Activated CD8-positive, alpha-beta memory T cell treated with anti-CD3 and anti-CD28 coated beads for 36 hours (primary cell): ENCODE results near the gene MORN2. TPM values are rescaled to one million over a fixed set of nuclear protein-coding genes. Genes with fewer than 3 reads are reported as not detected.

Experiments used
- CTCF ChIA-PET: fragments of 350-600 bp; sonication (Branson Sonifier 250); formaldehyde crosslinking; loops from one replicate; lab custom pipeline; 2021; ENCODE audit warnings: antibody characterized with exemption; lab: Charles Lee
- POLR2A ChIA-PET: fragments of 350-600 bp; sonication (Branson Sonifier 250); formaldehyde crosslinking; loops from one replicate; lab custom pipeline; 2021; ENCODE audit warnings: antibody characterized with exemption; lab: Charles Lee
- total RNA-seq, 2 experiments: library from RNA; stranded (reverse); gene quantifications; one replicate each; pipeline ENCODE4 v1.2.3, GENCODE V29; 2021

The MORN2 gene
- total RNA-seq, 2 experiments from 2014 or later: 12.8 to 13.9 TPM

GRCh38 chr2:38887347-38887746 is 11.6 kb downstream of the MORN2 start:
- CTCF ChIA-PET: no interaction called here
- POLR2A ChIA-PET: no interaction called here

DNA sequence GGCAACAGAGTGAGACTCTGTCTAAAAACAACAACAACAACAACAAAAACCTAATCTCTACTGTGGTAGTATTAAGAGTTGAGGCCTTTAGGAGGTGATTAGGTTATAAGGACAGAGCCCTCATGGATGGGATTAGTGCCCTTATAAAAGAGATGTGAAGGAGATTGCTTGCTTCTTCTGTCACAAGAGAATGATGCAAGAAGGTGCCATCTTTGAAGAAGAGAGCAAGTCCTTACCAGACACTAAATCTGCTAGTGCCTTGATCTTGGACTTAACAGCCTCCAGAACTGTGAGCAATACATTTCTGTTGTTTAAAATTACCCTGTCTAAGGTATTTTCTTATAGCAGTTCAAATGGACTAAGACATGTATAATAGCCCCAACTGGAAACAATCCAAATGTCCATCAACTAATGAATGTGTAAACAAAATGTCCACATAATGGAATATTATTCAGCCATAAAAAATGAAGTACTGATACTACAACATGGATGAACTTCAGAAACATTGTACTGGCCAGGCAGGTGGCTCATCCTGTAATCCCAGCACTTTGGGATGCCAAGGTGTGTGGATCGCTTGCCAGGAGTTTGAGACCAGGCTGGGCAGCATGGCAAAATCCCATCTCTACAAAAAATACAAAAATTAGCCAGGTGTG is 12.3 kb downstream of the MORN2 start:
- ChIA-PET POLR2A (no interaction called here), CTCF (no interaction called here)

DNA sequence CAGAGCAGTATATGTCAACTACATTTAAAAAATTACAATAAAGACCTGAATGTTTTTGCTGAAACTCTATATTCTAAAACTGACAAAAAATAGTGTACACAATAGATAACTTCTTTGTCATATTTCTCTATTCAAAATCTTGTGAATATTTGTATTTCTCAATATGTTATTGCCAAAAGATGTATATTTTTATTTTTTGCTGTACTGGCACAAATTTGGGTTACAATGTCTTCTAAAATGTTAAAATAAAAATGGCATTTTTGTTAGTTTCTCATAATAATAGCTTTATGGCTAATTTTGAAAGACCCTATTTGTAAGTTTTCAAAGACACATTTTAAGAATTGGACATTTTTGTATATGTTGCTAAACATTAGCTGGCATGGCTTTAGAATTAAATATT is 13.3 kb downstream of the MORN2 start:
- ChIA-PET CTCF (no interaction called here), POLR2A (no interaction called here)

- CTCF ChIA-PET: no interaction called here
These were observed 13.8 kb downstream of the MORN2 start, which contains the start of gene ARHGEF33 for GRCh38 chr2:38889575-38889974. Gene ARHGEF33 (plus strand): TSS chr2:38889875. CDS start chr2:38919448, 29,573 bp downstream.

DNA sequence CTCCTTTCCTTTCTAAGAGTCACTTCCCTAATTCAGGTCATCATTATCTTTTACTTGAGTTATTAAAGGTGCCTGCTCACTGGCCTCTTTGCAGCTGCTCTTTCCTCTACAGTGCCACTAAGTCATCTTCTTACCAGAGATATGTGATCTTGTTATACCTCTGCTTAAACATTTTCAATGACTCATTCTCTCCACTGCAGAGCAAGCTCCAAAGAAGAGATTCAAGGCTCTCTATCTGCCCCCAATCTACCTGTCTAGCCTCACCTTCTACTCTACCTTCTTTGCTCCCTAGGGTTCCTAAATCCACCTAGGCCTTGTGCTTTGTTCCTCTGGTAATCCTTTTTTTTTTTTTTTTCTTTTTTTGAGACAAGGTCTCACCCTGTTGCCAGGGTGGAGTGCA is 17.0 kb downstream of the MORN2 start:
- CTCF ChIA-PET: interaction anchor here (1.4 kb wide), 1 partner anchor 10 kb away, joined by 4 read pairs; no protein-coding TSS in a partner anchor
- POLR2A ChIA-PET: interaction anchor here (0.6 to 0.7 kb wide), 2 partner anchors 56 to 150 kb away, joined by 7 to 9 read pairs; no protein-coding TSS in a partner anchor

More at GRCh38 chr2:38889575-38889974, 13.8 kb downstream of the MORN2 start, which contains the start of gene ARHGEF33:
- POLR2A ChIA-PET: no interaction called here

DNA sequence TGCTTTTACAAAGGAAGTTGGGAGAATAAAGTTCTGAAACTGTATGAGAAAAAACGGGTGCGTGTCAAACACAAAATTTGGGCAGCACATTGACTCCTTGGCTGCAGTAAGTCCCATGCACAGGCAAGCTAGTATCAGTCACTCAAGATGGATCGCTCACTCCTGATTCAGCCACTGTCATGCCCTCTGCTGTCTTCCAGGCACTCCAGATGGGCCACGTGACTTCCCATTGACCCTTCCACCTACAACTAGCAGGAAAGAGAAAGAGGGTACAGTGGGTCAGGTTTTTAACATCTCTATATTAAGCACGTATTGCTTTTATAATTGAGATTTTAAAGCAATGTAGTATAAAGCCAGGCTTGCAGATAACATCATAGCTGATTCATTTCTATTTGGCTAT is 22.5 kb downstream of the MORN2 start:
- ChIA-PET POLR2A (no interaction called here), CTCF (no interaction called here)

- CTCF ChIA-PET: no interaction called here
- POLR2A ChIA-PET: no interaction called here
These were observed 24.9 kb downstream of the MORN2 start for GRCh38 chr2:38900726-38901125.

DNA sequence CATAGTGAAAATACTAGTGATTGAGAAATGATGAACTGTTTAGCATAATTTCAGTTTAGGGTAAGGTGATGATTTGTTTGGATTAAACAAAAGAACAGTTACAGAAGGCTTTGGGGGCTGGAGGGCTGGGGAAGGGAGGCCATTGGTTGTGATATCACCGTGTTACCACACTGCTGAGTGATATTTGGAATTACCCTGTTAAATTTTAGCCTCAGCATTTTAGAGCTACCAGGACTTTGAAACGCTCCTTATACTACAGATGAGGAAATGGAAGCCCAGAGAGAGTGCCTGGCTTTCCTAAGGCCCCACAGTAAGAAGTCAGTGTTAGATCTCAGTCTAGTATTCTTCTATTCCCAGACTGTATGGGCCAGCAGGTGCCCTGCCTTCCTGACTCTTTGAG is 29.5 kb downstream of the MORN2 start:
- ChIA-PET CTCF (interaction anchor here (0.5 kb wide), 1 partner anchor 266 kb away, joined by 3 read pairs; no protein-coding TSS in a partner anchor), POLR2A (no interaction called here)

GRCh38 chr2:38907242-38907641 is 31.5 kb downstream of the MORN2 start:
- POLR2A ChIA-PET: interaction anchor here (0.7 kb wide), 1 partner anchor 87 kb away, joined by 5 read pairs; no protein-coding TSS in a partner anchor
- CTCF ChIA-PET: interaction anchor here (0.9 kb wide), 1 partner anchor 40 kb away, joined by 3 read pairs; no protein-coding TSS in a partner anchor

- CTCF ChIA-PET: no interaction called here
- POLR2A ChIA-PET: no interaction called here
These were observed 32.2 kb downstream of the MORN2 start for GRCh38 chr2:38907743-38908562.

DNA sequence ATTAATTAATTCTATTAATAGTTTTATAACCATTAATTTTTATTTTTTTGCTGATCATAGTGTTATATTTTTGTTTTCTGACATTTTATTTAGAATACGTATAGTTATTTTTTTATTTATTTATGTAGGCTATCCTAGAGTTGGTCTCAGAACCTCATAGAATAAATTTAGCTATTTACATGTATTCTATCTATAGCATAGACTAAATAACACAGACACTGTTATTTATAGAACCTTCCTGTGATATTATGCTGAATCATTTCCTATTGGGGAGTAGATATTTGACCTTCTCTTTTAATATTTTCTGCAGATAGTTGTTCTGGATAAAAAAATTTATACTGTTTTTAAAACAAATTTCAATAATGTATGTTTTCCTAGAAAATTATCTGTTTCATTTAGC is 34.1 kb downstream of the MORN2 start:
- CTCF ChIA-PET: no interaction called here
- POLR2A ChIA-PET: no interaction called here

DNA sequence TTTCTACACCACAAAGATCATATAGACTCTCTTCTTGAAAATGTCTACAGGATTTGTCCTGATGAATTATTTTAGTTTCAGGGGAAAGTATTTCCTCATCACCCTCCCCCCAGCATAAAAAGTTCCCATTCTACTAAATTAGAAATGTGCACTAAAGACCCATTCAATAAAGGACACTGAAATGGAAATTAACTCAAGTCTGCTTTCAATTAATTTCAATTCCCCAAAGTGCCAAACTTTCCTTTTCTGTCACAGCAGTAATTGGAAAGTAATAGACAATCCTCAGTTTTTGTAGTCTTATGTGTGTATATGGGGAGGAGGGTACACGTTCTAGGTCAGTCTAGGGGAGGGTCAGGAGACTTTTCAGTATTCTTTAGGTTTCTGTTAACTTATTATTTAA is 35.4 kb downstream of the MORN2 start:
- ChIA-PET POLR2A (no interaction called here), CTCF (no interaction called here)

GRCh38 chr2:38912619-38913018 is 36.8 kb downstream of the MORN2 start:
- CTCF ChIA-PET: interaction anchor here (0.7 kb wide), 2 partner anchors 64 to 212 kb away, joined by 3 read pairs; no protein-coding TSS in a partner anchor
- POLR2A ChIA-PET: no interaction called here

DNA sequence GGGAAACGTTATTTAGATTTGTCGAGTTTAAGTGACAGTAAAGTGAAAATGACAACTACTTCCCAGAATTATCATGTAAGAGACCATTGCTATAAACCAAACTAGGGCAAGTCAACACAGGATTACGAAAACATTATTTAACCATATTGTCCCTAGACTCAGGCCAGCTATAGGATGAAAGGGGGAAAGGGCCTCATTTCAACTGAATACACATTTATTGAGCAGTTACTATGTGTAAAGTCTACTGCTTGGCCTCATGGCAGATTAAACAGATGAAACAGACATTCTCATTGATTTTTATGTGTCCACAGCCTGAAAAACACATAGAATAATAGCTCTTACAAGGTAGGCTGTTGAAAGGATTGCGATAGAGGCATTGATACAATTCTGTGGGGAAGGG is 46.6 kb downstream of the MORN2 start:
- POLR2A ChIA-PET: no interaction called here
- CTCF ChIA-PET: no interaction called here

- ChIA-PET POLR2A (no interaction called here), CTCF (no interaction called here)
These were observed 47.1 kb downstream of the MORN2 start for GRCh38 chr2:38922902-38923301.

DNA sequence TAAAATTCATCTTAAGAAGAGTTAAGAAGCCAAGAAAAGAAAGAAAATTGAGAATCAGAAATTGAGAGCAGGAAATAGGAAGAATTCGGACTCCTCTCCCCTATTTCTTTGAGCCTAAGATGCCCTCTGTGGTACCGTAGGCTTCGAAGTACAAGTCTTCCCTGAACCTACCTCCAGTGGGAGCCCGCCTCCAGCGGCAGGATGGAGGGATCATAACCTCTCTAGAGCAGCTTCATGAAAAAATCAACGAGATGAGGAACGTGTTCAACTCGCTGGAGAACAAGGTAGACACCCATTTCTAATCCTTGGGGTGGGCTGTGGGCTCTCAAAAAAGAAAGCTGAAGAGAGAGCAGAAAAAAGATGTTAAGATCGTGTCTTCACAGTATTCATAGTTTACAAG is 50.2 kb downstream of the MORN2 start:
- POLR2A ChIA-PET: no interaction called here

GRCh38 chr2:38930600-38930999 is 54.8 kb downstream of the MORN2 start:
- ChIA-PET POLR2A (no interaction called here), CTCF (interaction anchor here (1.0 kb wide), 1 partner anchor 17 kb away, joined by 4 read pairs; no protein-coding TSS in a partner anchor)

More for the DNA sequence above, 50.2 kb downstream of the MORN2 start:
- CTCF ChIA-PET: no interaction called here
